T-helper 1 cell treated with Interleukin-12 subunit alpha and Interleukin-12 subunit beta and Interleukin-4 antibody, amounts not matched to agents 30 μg/mL and 1 μg/mL, for 36 hours (primary cell): Measurements from ENCODE around the gene AP1M2.
"Not testable (repeated sequence)": the region's sequence is repeated elsewhere in the genome, so short reads cannot be mapped to it uniquely, and the experiment has no call there.

Experiments used
- H3K27ac Mint-ChIP-seq: one replicate; pipeline ENCODE4 v1.8.0; 2021; ENCODE audit warnings: mild to moderate bottlenecking, mixed read lengths
- H3K27me3 Mint-ChIP-seq: one replicate; pipeline ENCODE4 v1.8.0; 2021; ENCODE audit warnings: low read depth, mixed read lengths
- H3K36me3 Mint-ChIP-seq: one replicate; pipeline ENCODE4 v1.8.0; 2021; ENCODE audit warnings: low read depth, mixed read lengths
- H3K4me1 Mint-ChIP-seq: one replicate; pipeline ENCODE4 v1.8.0; 2021; ENCODE audit warnings: low read depth, mixed read lengths
- H3K4me3 Mint-ChIP-seq: one replicate; pipeline ENCODE4 v1.8.0; 2021; ENCODE audit warnings: mild to moderate bottlenecking, moderate library complexity, mixed read lengths
- H3K9me3 Mint-ChIP-seq: one replicate; pipeline ENCODE4 v1.8.0; 2021; ENCODE audit warnings: mixed read lengths

Gene AP1M2

DNA sequence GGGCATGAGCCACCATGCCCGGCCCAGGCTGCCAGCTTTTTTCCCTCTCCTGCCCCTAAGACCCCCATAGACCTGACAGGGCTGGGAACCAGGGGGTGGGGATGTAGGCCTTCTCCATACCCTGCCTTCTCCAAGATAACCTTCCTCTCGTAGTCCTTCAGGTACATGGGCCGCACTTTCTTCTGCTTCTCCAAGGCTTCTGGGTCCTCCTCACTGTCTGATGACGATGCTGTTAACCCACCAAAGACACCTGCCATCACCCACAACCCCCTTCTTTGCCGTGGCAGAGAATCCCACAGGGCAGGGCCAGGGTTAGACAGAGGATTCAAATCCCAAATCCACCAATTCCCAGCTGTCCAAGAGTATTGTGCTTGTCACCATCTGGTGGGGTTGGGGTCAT lies 24.5 kb downstream of the AP1M2 start:
- Mint-ChIP-seq H3K4me3 (no peak overlapping the region), H3K36me3 (peaks cover 44% of the 10 kb centered on the region), H3K4me1 (peaks cover 29% of the 10 kb centered on the region), H3K27me3 (no peaks in the 10 kb centered on the region), H3K9me3 (no peaks in the 10 kb centered on the region), H3K27ac (no peak overlapping the region)

- H3K27ac Mint-ChIP-seq: no peak overlapping the region
- no peaks in the 10 kb centered on the region for H3K9me3 Mint-ChIP-seq
- H3K36me3 Mint-ChIP-seq: peaks cover 33% of the 10 kb centered on the region
- no peaks in the 10 kb centered on the region for H3K27me3 Mint-ChIP-seq
- peaks cover 17% of the 10 kb centered on the region for H3K4me1 Mint-ChIP-seq
- H3K4me3 Mint-ChIP-seq: no peak overlapping the region
Observed at GRCh38 chr19:10560154-10560553, 27.0 kb downstream of the AP1M2 start.

DNA sequence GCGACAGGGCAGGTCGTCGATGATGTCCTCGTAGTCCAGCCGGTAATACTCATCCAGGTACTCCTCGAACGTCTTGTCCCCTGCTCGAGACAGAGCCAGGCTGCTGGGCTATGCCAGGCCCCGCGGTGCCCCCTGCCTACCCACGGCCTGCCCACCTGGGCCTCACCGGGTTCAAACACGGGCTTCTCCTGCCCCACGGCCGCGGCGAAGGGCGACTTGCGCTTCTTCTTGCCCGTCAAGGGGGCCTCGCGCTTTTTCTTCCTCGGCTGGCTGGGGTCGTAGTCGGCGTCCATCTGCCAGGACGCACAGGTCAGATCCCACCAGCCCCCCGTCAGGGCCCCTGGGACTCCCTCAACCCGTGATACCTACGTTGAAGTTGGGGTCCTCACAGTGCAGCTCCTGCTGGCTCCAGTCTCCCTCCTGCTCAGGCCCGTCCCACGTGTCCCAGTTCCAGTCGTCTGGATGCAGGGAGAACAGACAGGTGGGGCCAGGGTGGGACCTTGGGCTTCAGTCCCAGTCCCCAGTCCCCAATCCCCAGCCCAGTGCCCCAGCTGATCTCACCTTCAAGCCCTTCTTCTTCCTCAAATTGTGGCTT lies 29.4 kb downstream of the AP1M2 start:
- no peaks in the 10 kb centered on the region for H3K9me3 Mint-ChIP-seq
- H3K36me3 Mint-ChIP-seq: peaks cover 41% of the 10 kb centered on the region
- H3K4me1 Mint-ChIP-seq: peaks cover 31% of the 10 kb centered on the region
- H3K27ac Mint-ChIP-seq: peak overlapping the region; percentile 41
- H3K4me3 Mint-ChIP-seq: no peak overlapping the region
- no peaks in the 10 kb centered on the region for H3K27me3 Mint-ChIP-seq

- Mint-ChIP-seq H3K9me3 (no peaks in the 10 kb centered on the region), H3K4me1 (peaks cover 37% of the 10 kb centered on the region), H3K4me3 (no peak overlapping the region), H3K27me3 (no peaks in the 10 kb centered on the region), H3K36me3 (peaks cover 41% of the 10 kb centered on the region), H3K27ac (peak overlapping the region; percentile 67)
Observed at GRCh38 chr19:10555610-10555973, 31.5 kb downstream of the AP1M2 start.

DNA sequence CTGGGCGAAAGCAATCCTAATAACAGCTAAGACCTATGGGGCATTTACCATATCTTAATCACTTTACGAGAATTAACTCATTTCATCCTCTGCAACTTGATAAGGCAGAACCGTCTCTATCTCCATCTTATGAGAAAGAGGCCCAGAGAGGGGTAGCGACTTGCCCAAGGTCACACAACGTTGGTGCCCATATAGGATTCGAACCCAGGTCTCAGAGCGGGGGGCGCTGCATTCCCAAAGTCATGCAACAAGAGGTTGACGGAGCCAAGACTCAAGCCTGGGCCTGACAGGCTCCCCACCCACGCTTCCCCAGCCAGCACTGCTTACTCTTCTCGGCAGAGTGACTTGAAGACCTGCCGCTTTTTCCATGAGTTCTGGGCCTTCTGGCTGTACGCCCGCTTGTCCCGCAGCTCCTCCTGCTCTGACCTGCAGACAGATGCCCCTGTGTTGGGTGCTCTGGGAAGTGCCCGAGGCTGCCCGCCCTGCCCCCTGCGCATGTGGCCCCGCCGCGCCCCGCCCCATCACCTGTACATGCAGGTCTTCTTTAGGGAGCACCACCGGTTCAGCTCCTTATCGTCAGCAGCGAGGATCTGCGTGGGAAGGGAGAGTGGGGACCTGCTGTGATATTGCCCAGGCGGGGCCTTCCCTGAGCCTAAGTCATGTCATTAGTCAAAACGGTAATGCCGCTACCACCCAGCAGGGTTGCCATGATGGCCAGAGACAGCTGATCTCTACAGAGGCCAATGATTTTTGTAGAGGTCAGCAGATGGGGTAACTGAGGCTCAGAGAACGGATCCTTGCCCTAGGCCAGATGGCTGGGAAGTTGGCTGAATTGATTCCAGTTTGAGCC lies 32.1 kb downstream of the AP1M2 start:
- H3K27me3 Mint-ChIP-seq: no peaks in the 10 kb centered on the region
- peak overlapping the region; percentile 76 for H3K4me3 Mint-ChIP-seq
- H3K4me1 Mint-ChIP-seq: peaks cover 37% of the 10 kb centered on the region
- H3K27ac Mint-ChIP-seq: peak overlapping the region; percentile 98
- H3K9me3 Mint-ChIP-seq: no peaks in the 10 kb centered on the region
- H3K36me3 Mint-ChIP-seq: peaks cover 39% of the 10 kb centered on the region

DNA sequence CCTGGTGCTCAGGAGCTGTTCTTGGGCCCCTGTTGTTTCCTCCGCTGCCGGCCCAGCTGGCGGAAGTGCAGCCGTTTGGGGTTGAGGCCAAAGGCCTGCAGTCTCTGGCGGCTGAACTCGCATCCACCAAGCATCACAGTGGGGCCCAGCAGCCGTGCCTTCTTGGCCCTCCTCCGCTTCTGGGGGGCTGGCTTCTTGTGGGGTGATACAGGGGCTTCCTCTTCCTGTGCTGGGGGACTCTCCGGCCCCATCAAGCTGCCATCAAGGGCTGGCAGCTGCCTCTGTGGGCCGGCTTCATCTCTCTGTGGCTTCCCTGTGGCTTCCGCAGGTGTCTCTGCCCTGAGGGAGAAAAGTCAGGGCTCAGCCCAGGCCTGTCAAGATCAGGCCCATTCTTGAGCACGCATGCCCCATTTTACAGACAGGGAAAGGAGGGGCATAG lies 33.1 kb downstream of the AP1M2 start:
- H3K4me1 Mint-ChIP-seq: peaks cover 37% of the 10 kb centered on the region
- peak overlapping the region; percentile 98 for H3K27ac Mint-ChIP-seq
- H3K9me3 Mint-ChIP-seq: no peaks in the 10 kb centered on the region
- H3K27me3 Mint-ChIP-seq: no peaks in the 10 kb centered on the region
- H3K36me3 Mint-ChIP-seq: peaks cover 36% of the 10 kb centered on the region
- H3K4me3 Mint-ChIP-seq: peak overlapping the region; percentile 76

GRCh38 chr19:10553087-10553667 lies 33.9 kb downstream of the AP1M2 start:
- peaks cover 34% of the 10 kb centered on the region for H3K36me3 Mint-ChIP-seq
- H3K4me3 Mint-ChIP-seq: peak overlapping the region; percentile 76

DNA sequence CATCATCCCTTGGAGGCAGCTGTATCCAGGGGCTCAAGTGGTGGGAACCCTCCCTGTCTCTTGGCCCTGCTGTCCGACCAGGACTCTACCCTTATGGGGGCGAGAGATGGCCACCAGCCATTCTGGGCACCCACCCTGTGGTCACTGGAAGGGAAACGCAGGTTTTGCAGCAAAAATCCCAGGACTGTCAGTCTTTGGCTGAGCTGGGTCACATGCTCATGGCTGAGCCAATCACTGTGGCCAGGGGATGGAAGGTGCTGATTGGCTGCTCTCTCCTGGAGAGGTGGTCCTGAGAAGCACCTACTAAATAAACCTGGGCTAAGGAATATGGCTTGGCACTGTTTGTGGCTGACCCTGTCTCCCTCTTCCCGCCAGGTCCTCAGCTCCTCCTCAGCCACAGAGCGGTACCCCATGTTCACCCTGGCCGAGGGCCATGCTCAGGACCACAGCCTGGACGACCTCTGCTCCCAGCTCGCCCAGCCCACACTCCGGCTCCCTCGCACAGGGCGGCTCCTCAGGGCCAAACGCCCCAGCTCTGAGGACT lies 34.5 kb downstream of the AP1M2 start:
- Mint-ChIP-seq H3K4me1 (peaks cover 34% of the 10 kb centered on the region), H3K36me3 (peaks cover 30% of the 10 kb centered on the region), H3K9me3 (no peaks in the 10 kb centered on the region), H3K27me3 (no peaks in the 10 kb centered on the region), H3K4me3 (no peak overlapping the region), H3K27ac (peak overlapping the region; percentile 98)

More at GRCh38 chr19:10553087-10553667, 33.9 kb downstream of the AP1M2 start:
- H3K4me1 Mint-ChIP-seq: peaks cover 37% of the 10 kb centered on the region
- no peaks in the 10 kb centered on the region for H3K27me3 Mint-ChIP-seq
- H3K27ac Mint-ChIP-seq: peak overlapping the region; percentile 98
- H3K9me3 Mint-ChIP-seq: no peaks in the 10 kb centered on the region

DNA sequence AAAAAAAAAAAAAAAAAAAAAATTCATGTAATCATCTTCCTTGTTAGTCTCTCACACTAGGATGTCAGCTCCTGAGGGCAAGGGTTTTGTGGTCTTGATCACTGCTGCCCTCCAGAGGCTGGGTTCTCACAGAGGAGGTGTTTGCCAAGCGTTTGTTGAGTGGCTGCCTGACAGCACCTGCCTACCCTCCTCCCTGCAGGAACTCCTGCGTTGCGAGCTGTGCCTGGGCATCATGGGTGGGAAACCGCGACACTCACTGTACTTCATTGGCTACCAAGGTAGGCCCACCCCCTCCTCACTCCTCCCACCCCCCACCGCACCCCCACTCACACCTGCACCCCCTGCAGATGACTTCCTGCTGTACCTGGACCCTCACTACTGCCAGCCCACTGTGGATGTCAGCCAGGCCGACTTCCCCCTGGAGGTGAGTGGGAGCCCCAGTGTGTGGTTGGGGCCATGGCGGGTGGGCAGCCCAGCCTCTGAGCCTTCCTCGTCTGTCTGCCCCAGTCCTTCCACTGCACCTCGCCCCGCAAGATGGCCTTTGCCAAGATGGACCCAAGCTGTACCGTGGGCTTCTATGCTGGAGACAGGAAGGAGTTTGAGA lies 35.3 kb downstream of the AP1M2 start:
- H3K4me1 Mint-ChIP-seq: peaks cover 36% of the 10 kb centered on the region
- no peaks in the 10 kb centered on the region for H3K27me3 Mint-ChIP-seq
- H3K27ac Mint-ChIP-seq: peak overlapping the region; percentile 73
- H3K9me3 Mint-ChIP-seq: no peaks in the 10 kb centered on the region
- H3K36me3 Mint-ChIP-seq: peaks cover 31% of the 10 kb centered on the region
- H3K4me3 Mint-ChIP-seq: peak overlapping the region; percentile 25

DNA sequence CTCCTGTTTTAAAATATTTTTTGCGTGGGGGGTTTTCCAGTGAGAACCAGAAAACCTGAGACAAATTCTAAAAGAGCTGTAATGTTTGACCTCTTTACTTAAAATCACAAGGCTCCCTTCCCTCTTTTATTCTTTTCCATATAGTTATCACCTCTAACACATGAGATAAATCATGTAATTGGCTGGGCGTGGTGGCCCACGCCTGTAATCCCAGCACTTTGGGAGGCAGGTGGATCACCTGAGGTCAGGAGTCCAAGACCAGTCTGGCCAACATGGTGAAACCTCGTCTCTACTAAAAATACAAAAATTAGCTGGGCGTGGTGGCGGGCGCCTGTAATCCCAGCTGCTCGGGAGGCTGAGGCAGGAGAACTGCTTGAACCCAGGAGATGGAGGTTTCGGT lies 36.1 kb downstream of the AP1M2 start:
- not testable (repeated sequence) for H3K9me3 Mint-ChIP-seq, H3K27ac Mint-ChIP-seq, H3K27me3 Mint-ChIP-seq, H3K4me3 Mint-ChIP-seq
- Mint-ChIP-seq H3K36me3 (peaks cover 31% of the 10 kb centered on the region), H3K4me1 (peaks cover 34% of the 10 kb centered on the region)

DNA sequence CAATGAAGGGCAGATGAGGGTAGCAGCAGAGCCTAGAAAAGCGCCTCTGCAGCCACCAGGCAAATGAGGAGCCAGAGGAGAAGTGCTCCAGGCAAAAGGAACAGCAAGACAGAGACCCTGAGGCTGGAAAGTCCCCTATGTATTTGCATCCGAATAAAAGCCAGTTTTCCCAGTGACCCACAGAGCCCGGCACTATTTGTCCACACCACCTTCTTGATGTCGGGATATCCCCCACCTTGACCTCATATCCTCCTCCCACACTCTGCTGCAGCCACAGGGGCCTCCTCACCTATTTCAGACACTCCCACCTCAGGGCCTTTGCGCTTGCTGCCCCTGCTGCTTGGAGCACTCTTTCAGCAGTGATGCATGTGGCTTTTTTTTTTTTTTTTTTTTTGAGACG lies 36.8 kb downstream of the AP1M2 start:
- peaks cover 31% of the 10 kb centered on the region for H3K4me1 Mint-ChIP-seq
- no peaks in the 10 kb centered on the region for H3K27me3 Mint-ChIP-seq
- H3K9me3 Mint-ChIP-seq: no peaks in the 10 kb centered on the region
- peaks cover 28% of the 10 kb centered on the region for H3K36me3 Mint-ChIP-seq
- no peak overlapping the region for H3K27ac Mint-ChIP-seq
- no peak overlapping the region for H3K4me3 Mint-ChIP-seq

DNA sequence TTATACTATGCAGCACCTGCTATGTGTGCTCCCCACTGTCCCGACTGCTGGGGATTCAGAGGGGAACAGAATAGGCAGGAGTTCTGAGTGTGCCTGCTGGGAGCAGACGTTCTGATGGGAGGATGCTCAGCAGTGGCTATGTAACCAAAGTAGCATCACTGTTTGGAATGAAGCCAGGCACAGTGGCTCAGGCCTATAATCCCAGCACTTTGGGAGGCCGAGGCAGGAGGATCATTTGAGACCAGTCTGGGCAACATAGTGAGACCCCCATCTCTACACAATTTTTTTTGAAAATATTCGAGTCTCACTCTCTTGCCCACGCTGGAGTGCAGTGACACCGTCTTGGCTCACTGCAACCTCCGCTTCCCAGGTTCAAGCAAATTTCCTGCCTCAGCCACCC lies 37.4 kb downstream of the AP1M2 start:
- H3K27ac Mint-ChIP-seq: no peak overlapping the region
- H3K36me3 Mint-ChIP-seq: peaks cover 28% of the 10 kb centered on the region
- peaks cover 32% of the 10 kb centered on the region for H3K4me1 Mint-ChIP-seq

GRCh38 chr19:10548746-10549276 lies 38.3 kb downstream of the AP1M2 start:
- Mint-ChIP-seq H3K27ac (no peak overlapping the region), H3K4me1 (peaks cover 23% of the 10 kb centered on the region)

More for the DNA sequence above, 37.4 kb downstream of the AP1M2 start:
- Mint-ChIP-seq H3K4me3 (no peak overlapping the region), H3K9me3 (no peaks in the 10 kb centered on the region), H3K27me3 (no peaks in the 10 kb centered on the region)

GRCh38 chr19:10546817-10547216 lies 40.3 kb downstream of the AP1M2 start:
- peaks cover 8% of the 10 kb centered on the region for H3K4me1 Mint-ChIP-seq

More at GRCh38 chr19:10548746-10549276, 38.3 kb downstream of the AP1M2 start:
- Mint-ChIP-seq H3K27me3 (no peaks in the 10 kb centered on the region), H3K36me3 (peaks cover 20% of the 10 kb centered on the region), H3K9me3 (no peaks in the 10 kb centered on the region), H3K4me3 (no peak overlapping the region)

More at GRCh38 chr19:10546817-10547216, 40.3 kb downstream of the AP1M2 start:
- H3K36me3 Mint-ChIP-seq: peaks cover 7% of the 10 kb centered on the region
- H3K27ac Mint-ChIP-seq: no peak overlapping the region
- no peaks in the 10 kb centered on the region for H3K27me3 Mint-ChIP-seq
- H3K9me3 Mint-ChIP-seq: no peaks in the 10 kb centered on the region
- H3K4me3 Mint-ChIP-seq: no peak overlapping the region
